OCI-LY1 (cell line): ENCODE measurements around the gene CBX1.

Experiments used
- EZH2 ChIP-seq: fragments of 200-600 bp; sonication (generic), shearing (Covaris generic); IDR thresholded peaks from 2 replicates; pipeline ENCODE4 v1.8.0; 2017; ENCODE audit warnings: borderline replicate concordance, mixed run types, mild to moderate bottlenecking, antibody characterized with exemption, low read length, moderate library complexity, mixed read lengths
- TF ChIP-seq, protein P1 (sequence below): fragments of 200-600 bp; sonication (generic), shearing (Covaris generic); IDR thresholded peaks from 2 replicates; pipeline ENCODE4 v1.5.1; 2017; ENCODE audit warnings: mild to moderate bottlenecking, antibody characterized with exemption, low read length, moderate library complexity, mixed read lengths

GRCh38 chr17:48066192-48066591 lies 35.1 kb downstream of the CBX1 start:
- TF ChIP-seq, protein P1, sequence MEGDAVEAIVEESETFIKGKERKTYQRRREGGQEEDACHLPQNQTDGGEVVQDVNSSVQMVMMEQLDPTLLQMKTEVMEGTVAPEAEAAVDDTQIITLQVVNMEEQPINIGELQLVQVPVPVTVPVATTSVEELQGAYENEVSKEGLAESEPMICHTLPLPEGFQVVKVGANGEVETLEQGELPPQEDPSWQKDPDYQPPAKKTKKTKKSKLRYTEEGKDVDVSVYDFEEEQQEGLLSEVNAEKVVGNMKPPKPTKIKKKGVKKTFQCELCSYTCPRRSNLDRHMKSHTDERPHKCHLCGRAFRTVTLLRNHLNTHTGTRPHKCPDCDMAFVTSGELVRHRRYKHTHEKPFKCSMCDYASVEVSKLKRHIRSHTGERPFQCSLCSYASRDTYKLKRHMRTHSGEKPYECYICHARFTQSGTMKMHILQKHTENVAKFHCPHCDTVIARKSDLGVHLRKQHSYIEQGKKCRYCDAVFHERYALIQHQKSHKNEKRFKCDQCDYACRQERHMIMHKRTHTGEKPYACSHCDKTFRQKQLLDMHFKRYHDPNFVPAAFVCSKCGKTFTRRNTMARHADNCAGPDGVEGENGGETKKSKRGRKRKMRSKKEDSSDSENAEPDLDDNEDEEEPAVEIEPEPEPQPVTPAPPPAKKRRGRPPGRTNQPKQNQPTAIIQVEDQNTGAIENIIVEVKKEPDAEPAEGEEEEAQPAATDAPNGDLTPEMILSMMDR = no peak
- TF ChIP-seq EZH2 = no peak
